OCI-LY3 (cell line): ENCODE data around the gene BICRA.

Experiments
- H2AFZ ChIP-seq: fragments of 200-600, 300-600 bp; shearing (Covaris generic); 2 replicates; pipeline ENCODE4 v1.6.0; 2014; ENCODE audit warnings: antibody characterized with exemption, low read depth, low read length
- H3K27ac ChIP-seq: fragments of 200-600, 300-600 bp; sonication (generic); 2 replicates; pipeline ENCODE4 v1.5.1; 2014; ENCODE audit warnings: mild to moderate bottlenecking, low read length, moderate library complexity, mixed read lengths
- H3K27me3 ChIP-seq: fragments of 200-600, 300-600 bp; sonication (generic); 2 replicates; pipeline ENCODE4 v1.6.1; 2014; ENCODE audit warnings: low read depth, low read length, mixed read lengths
- H3K36me3 ChIP-seq: fragments of 200-600, 300-600 bp; sonication (generic); replicated peaks from 2 replicates; pipeline ENCODE3; 2014; ENCODE audit warnings: low read depth, low read length, mixed read lengths
- H3K4me1 ChIP-seq: fragments of 300-600, 200-600 bp; sonication (generic); 2 replicates; pipeline ENCODE4 v1.6.1; 2014; ENCODE audit warnings: low read length, mixed read lengths
- H3K4me2 ChIP-seq: fragments of 200-600, 300-600 bp; sonication (generic); 2 replicates; pipeline ENCODE4 v1.6.1; 2014; ENCODE audit warnings: low read length, mixed read lengths
- H3K4me3 ChIP-seq: fragments of 300-600, 200-600 bp; sonication (generic); 2 replicates; pipeline ENCODE4 v1.5.1; 2014; ENCODE audit warnings: antibody characterized with exemption, mild to moderate bottlenecking, low read length, moderate library complexity
- H3K79me2 ChIP-seq: fragments of 300-600, 200-600 bp; shearing (Covaris generic); 2 replicates; pipeline ENCODE4 v1.6.1; 2014; ENCODE audit warnings: mild to moderate bottlenecking, low read length, mixed read lengths
- H3K9ac ChIP-seq: fragments of 300-600, 200-600 bp; shearing (Covaris generic); 2 replicates; pipeline ENCODE4 v1.6.0; 2014; ENCODE audit warnings: mild to moderate bottlenecking, low read length, moderate library complexity
- H3K9me3 ChIP-seq: fragments of 200-600, 300-600 bp; shearing (Covaris generic); 2 replicates; pipeline ENCODE4 v1.6.1; 2014; ENCODE audit warnings: low read length, mixed read lengths; ENCODE audit not compliant: insufficient read depth
- H4K20me1 ChIP-seq: fragments of 200-600, 300-600 bp; sonication (generic); 2 replicates; pipeline ENCODE4 v1.6.1; 2016; ENCODE audit warnings: low read length, mixed read lengths; ENCODE audit not compliant: insufficient read depth
- EZH2phosphoT487 ChIP-seq: fragments of 200-600 bp; shearing (Covaris generic); IDR thresholded peaks from 2 replicates; pipeline ENCODE4 v1.6.1; 2018; ENCODE audit warnings: antibody characterized with exemption, mixed run types, low read depth
- TF ChIP-seq, protein P1 (sequence below): fragments of 200-600, 300-600 bp; sonication (generic); IDR thresholded peaks from 2 replicates; pipeline ENCODE4 v1.5.1; 2014; ENCODE audit warnings: antibody characterized with exemption, low read length, low read depth

BICRA gene

DNA sequence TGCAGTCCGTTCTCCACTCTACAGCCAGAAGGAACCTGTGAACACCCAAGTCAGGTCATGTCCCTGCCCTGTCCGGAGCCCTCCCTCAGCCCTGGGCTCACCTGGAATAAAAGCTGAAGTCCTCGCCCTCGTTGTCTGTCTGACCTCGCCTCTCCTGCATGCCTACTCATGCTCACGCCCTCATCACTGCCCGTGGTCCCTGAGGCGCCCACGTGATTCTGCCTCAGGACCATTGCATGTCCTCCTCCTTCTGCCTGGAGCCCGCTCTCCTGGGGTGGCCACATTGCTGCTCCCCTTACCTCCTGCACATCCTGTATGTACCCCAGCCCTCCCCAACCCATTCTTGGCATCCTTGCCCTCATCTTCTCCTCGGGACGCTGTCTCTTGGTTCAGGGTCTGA is 42.2 kb downstream of the BICRA start:
- no peak overlapping the region for H2AFZ ChIP-seq
- no peak overlapping the region for H3K9ac ChIP-seq
- H3K36me3 ChIP-seq = peaks cover 12% of the 10 kb centered on the region
- H4K20me1 ChIP-seq = peaks cover 22% of the 10 kb centered on the region; the same call in 1 of the 2 replicates
- no peaks in the 10 kb centered on the region for H3K4me1 ChIP-seq
- no peak for TF ChIP-seq EZH2phosphoT487
- TF ChIP-seq, protein P1, sequence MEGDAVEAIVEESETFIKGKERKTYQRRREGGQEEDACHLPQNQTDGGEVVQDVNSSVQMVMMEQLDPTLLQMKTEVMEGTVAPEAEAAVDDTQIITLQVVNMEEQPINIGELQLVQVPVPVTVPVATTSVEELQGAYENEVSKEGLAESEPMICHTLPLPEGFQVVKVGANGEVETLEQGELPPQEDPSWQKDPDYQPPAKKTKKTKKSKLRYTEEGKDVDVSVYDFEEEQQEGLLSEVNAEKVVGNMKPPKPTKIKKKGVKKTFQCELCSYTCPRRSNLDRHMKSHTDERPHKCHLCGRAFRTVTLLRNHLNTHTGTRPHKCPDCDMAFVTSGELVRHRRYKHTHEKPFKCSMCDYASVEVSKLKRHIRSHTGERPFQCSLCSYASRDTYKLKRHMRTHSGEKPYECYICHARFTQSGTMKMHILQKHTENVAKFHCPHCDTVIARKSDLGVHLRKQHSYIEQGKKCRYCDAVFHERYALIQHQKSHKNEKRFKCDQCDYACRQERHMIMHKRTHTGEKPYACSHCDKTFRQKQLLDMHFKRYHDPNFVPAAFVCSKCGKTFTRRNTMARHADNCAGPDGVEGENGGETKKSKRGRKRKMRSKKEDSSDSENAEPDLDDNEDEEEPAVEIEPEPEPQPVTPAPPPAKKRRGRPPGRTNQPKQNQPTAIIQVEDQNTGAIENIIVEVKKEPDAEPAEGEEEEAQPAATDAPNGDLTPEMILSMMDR = no peak
- peaks cover 42% of the 10 kb centered on the region for H3K79me2 ChIP-seq
- no peaks in the 10 kb centered on the region for H3K9me3 ChIP-seq
- no peaks in the 10 kb centered on the region for H3K27me3 ChIP-seq
- no peak overlapping the region for H3K4me3 ChIP-seq
- H3K27ac ChIP-seq = no peak overlapping the region
- no peak overlapping the region for H3K4me2 ChIP-seq

DNA sequence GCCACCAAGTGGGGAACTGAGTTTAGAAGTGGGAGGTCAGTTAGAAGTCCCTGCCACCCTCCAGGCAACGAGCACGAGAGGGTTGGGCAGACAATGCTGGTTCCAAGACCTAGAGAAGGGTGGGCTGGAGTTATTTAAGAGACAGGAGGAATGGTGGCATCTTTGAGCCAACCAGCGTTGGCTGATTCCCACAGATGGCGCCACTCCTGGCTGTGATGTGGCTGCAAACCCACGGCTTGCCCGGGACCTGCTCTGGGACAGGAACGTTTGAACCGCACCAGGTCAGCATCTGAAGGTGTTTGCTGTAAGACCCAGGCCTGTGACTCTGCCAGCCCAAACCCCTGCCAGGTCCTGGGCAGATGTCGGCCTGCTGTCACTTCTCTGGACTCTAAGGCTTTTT is 42.8 kb downstream of the BICRA start:
- TF ChIP-seq, protein P1 = peak; percentile 10; the same call in 1 of the 2 replicates
- no peak for TF ChIP-seq EZH2phosphoT487
- Histone ChIP-seq H3K4me1 (no peaks in the 10 kb centered on the region), H3K27ac (no peak overlapping the region), H3K27me3 (no peaks in the 10 kb centered on the region), H4K20me1 (peaks cover 19% of the 10 kb centered on the region), H3K9ac (no peak overlapping the region), H2AFZ (no peak overlapping the region), H3K4me2 (no peak overlapping the region), H3K36me3 (peaks cover 8% of the 10 kb centered on the region), H3K9me3 (no peaks in the 10 kb centered on the region), H3K79me2 (peaks cover 41% of the 10 kb centered on the region), H3K4me3 (no peak overlapping the region)

DNA sequence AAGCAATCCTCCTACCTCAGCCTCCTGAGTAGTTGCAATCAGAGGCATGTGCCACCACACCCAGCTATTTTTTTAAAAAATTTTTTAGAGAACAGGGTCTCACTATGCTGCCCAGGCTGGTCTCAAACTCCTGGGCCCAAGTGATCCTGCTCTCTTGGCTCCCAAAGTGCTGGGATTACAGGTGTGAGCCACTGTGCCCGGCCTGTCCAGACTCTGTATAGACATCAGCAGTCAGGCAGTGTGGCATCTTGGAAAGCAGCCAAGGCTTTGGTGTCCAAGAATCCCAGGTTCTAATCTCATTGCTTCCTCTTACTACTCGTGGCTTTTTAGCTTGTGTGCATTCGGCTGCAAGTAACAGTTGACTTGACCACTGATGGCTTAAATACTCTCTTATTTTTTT is 43.4 kb downstream of the BICRA start:
- no peak for TF ChIP-seq EZH2phosphoT487
- TF ChIP-seq, protein P1 = no peak
- no peaks in the 10 kb centered on the region for H3K9me3 ChIP-seq
- no peak overlapping the region for H3K4me2 ChIP-seq
- H4K20me1 ChIP-seq = peaks cover 14% of the 10 kb centered on the region
- no peak overlapping the region for H3K9ac ChIP-seq
- no peak overlapping the region for H2AFZ ChIP-seq
- no peak overlapping the region for H3K4me3 ChIP-seq
- H3K36me3 ChIP-seq = peaks cover 4% of the 10 kb centered on the region
- H3K27me3 ChIP-seq = no peaks in the 10 kb centered on the region
- H3K79me2 ChIP-seq = peaks cover 35% of the 10 kb centered on the region
- H3K4me1 ChIP-seq = no peaks in the 10 kb centered on the region
- no peak overlapping the region for H3K27ac ChIP-seq

DNA sequence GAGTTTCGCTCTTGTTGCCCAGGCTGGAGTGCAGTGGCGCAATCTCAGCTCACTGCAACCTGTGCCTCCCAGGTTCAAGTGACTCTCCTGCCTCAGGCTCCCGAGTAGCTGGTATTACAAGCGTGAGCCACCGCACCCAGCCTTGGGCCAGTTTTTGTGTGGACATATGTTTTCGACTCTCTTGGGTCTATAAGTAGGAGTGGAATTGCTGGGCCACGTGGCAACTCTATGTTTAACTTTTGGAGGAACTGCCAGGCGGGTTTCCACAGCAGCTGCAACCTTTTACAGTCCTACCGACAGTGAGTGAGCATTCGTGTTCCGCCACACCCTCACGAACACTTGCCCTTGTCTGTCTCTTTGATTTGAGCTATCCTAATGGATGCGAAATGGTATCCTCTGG is 44.9 kb downstream of the BICRA start:
- H3K9ac ChIP-seq = no peak overlapping the region
- no peaks in the 10 kb centered on the region for H3K27me3 ChIP-seq
- H3K27ac ChIP-seq = no peak overlapping the region
- no peaks in the 10 kb centered on the region for H3K9me3 ChIP-seq
- no peak overlapping the region for H3K4me3 ChIP-seq
- no peak overlapping the region for H2AFZ ChIP-seq
- no peak overlapping the region for H3K4me2 ChIP-seq
- H3K36me3 ChIP-seq = peaks cover 6% of the 10 kb centered on the region
- H4K20me1 ChIP-seq = peaks cover 23% of the 10 kb centered on the region
- peaks cover 30% of the 10 kb centered on the region for H3K79me2 ChIP-seq
- H3K4me1 ChIP-seq = no peaks in the 10 kb centered on the region
- TF ChIP-seq EZH2phosphoT487 = no peak
- TF ChIP-seq, protein P1 = no peak
